ENCODE data around the gene KCNQ1.
"Not testable (repeated sequence)": the region's sequence is repeated elsewhere in the genome, so short reads cannot be mapped to it uniquely, and the experiment has no call there.

KCNQ1 gene

GRCh38 chr11:2588809-2589537 is 144.2 kb downstream of the KCNQ1 start:
- no peak for DNase-seq (ENCODE audit: low read depth in 1 of 2, low spot score in 1 of 2)

GRCh38 chr11:2589538-2589934 is 144.7 kb downstream of the KCNQ1 start:
- DNase-seq (ENCODE audit: low read depth in 1 of 2, low spot score in 1 of 2), result no peak

- DNase-seq (ENCODE audit: low read depth in 1 of 2, low spot score in 1 of 2), result no peak
These were observed 145.5 kb downstream of the KCNQ1 start for GRCh38 chr11:2590131-2590964.

GRCh38 chr11:2590965-2591754 is 146.4 kb downstream of the KCNQ1 start:
- DNase-seq (ENCODE audit: low read depth in 1 of 2, low spot score in 1 of 2), result no peak

- no peak for DNase-seq (ENCODE audit: low read depth in 1 of 2, low spot score in 1 of 2)
These were observed 147.0 kb downstream of the KCNQ1 start for GRCh38 chr11:2591805-2592204.

- DNase-seq (ENCODE audit: low read depth in 1 of 2, low spot score in 1 of 2), result no peak
These were observed 148.0 kb downstream of the KCNQ1 start for GRCh38 chr11:2592559-2593392.

GRCh38 chr11:2593393-2593950 is 148.7 kb downstream of the KCNQ1 start:
- no peak for DNase-seq (ENCODE audit: low read depth in 1 of 2, low spot score in 1 of 2)

- no peak for DNase-seq (ENCODE audit: low read depth in 1 of 2, low spot score in 1 of 2)
These were observed 149.5 kb downstream of the KCNQ1 start for GRCh38 chr11:2594267-2594666.

- no peak for DNase-seq (ENCODE audit: low read depth in 1 of 2, low spot score in 1 of 2)
These were observed 150.4 kb downstream of the KCNQ1 start for GRCh38 chr11:2595204-2595603.

- no peak for DNase-seq (ENCODE audit: low read depth in 1 of 2, low spot score in 1 of 2)
These were observed 154.9 kb downstream of the KCNQ1 start for GRCh38 chr11:2599561-2600189.

GRCh38 chr11:2609345-2609744 is 164.5 kb downstream of the KCNQ1 start:
- no peak for DNase-seq (ENCODE audit: low read depth in 1 of 2, low spot score in 1 of 2)

- no peak for DNase-seq (ENCODE audit: low read depth in 1 of 2, low spot score in 1 of 2)
These were observed 168.2 kb downstream of the KCNQ1 start for GRCh38 chr11:2612884-2613571.

- no peak for DNase-seq (ENCODE audit: low read depth in 1 of 2, low spot score in 1 of 2)
These were observed 177.1 kb downstream of the KCNQ1 start for GRCh38 chr11:2621894-2622293.

- no peak for DNase-seq (ENCODE audit: low read depth in 1 of 2, low spot score in 1 of 2)
These were observed 180.4 kb downstream of the KCNQ1 start for GRCh38 chr11:2625183-2625582.

- no peak for DNase-seq (ENCODE audit: low read depth in 1 of 2, low spot score in 1 of 2)
These were observed 185.9 kb downstream of the KCNQ1 start for GRCh38 chr11:2630679-2631078.

- no peak for DNase-seq (ENCODE audit: low read depth in 1 of 2, low spot score in 1 of 2)
These were observed 186.4 kb downstream of the KCNQ1 start for GRCh38 chr11:2631161-2631560.

- DNase-seq (ENCODE audit: low read depth in 1 of 2, low spot score in 1 of 2), result not testable (repeated sequence)
These were observed 195.0 kb downstream of the KCNQ1 start for GRCh38 chr11:2639763-2640162.

- DNase-seq (ENCODE audit: low read depth in 1 of 2, low spot score in 1 of 2), result no peak
These were observed 196.8 kb downstream of the KCNQ1 start for GRCh38 chr11:2641623-2642022.

GRCh38 chr11:2643746-2644145 is 198.9 kb downstream of the KCNQ1 start:
- DNase-seq (ENCODE audit: low read depth in 1 of 2, low spot score in 1 of 2), result no peak
